Endothelial cell of umbilical vein (primary cell): ENCODE results near the gene NAA38.
A peak's percentile ranks its signal among the peaks of the same experiment; 100 is the strongest.

Experiments used
- EZH2 ChIP-seq: IDR thresholded peaks from 2 replicates; pipeline ENCODE4 v1.6.1; 2012; ENCODE audit warnings: borderline replicate concordance, low read depth, mild to moderate bottlenecking, moderate library complexity, low read length, inconsistent platforms; ENCODE audit not compliant: severe bottlenecking
- POLR2A ChIP-seq: IDR thresholded peaks from 2 replicates; pipeline ENCODE4 v1.6.1; 2012; ENCODE audit warnings: low read depth, mild to moderate bottlenecking, control low read depth, low read length
- POLR2AphosphoS5 ChIP-seq: IDR thresholded peaks from 2 replicates; pipeline ENCODE4 v1.6.1; 2012; ENCODE audit warnings: low read depth, mild to moderate bottlenecking, control low read depth, low read length, moderate library complexity; ENCODE audit not compliant: insufficient read depth
- TF ChIP-seq, protein P1 (sequence below), 2 donors: IDR thresholded peaks; 1 replicate in 1 of 2; 2 replicates in 1 of 2; pipeline ENCODE4 v1.5.1; 2011; ENCODE audit warnings: low read length in 2 of 2, mild to moderate bottlenecking in 2 of 2, moderate library complexity in 2 of 2, control low read depth in 1 of 2, inconsistent platforms in 1 of 2, low read depth in 1 of 2; ENCODE audit not compliant: insufficient read depth in 1 of 2; ENCODE audit errors: extremely low read depth in 1 of 2

DNA sequence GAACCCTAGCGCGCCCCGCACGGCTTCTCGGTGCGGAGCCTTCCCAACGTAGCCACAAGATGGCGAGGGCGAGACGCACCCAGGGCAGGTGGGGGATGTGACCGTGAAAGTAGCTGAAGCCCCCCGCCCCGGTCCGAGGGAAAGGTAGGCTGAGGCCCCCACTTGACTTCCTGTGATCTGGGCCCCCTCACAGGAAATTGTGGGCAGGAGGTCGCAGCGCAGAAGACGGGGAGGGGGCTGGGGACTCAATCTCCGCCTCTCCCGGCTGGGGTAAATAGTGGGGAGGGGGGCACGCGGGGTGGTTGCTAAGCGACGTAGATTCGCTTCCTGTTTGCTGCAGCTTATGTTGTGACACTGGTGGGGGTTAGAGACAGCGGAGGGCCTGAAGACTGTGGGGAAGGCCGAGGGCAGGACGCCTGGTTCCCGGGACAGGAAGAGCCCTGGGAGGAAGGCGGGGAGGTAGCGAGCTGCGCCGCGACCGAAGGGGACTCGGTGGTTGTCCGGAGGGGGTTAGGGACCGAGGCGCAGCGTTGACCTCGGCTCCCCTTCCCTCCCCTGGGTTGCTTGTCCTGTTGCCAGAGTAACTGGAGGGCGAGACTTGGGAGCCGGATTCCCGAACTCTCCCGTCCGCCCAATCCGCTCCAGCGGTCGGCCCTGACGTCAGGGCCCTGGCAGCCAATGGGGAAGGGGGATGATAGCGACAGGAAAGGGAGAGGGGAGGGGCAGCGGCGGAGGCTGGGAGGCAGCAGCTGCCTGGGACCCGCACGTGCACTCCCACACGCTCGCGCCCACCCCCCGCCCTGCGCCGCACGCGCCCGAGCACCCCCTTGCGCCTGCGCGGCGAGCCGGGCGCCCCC, 22.2 kb downstream of the NAA38 start:
- TF ChIP-seq, protein P1, sequence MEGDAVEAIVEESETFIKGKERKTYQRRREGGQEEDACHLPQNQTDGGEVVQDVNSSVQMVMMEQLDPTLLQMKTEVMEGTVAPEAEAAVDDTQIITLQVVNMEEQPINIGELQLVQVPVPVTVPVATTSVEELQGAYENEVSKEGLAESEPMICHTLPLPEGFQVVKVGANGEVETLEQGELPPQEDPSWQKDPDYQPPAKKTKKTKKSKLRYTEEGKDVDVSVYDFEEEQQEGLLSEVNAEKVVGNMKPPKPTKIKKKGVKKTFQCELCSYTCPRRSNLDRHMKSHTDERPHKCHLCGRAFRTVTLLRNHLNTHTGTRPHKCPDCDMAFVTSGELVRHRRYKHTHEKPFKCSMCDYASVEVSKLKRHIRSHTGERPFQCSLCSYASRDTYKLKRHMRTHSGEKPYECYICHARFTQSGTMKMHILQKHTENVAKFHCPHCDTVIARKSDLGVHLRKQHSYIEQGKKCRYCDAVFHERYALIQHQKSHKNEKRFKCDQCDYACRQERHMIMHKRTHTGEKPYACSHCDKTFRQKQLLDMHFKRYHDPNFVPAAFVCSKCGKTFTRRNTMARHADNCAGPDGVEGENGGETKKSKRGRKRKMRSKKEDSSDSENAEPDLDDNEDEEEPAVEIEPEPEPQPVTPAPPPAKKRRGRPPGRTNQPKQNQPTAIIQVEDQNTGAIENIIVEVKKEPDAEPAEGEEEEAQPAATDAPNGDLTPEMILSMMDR (IDR thresholded peaks at IDR 0.05; ENCODE audit: extremely low read depth in 1 of 2, insufficient read depth in 1 of 2, low read depth in 1 of 2, low read length in 2 of 2): peak; percentile 65 to 92
- TF ChIP-seq POLR2A: no peak
- no peak for TF ChIP-seq EZH2
- peak; percentile 58 for TF ChIP-seq POLR2AphosphoS5
